A673 (cell line): ENCODE results near the gene NLRX1.

Experiments
- EZH2 ChIP-seq: fragments of 200-600 bp; sonication (generic); IDR thresholded peaks from 2 replicates; pipeline ENCODE4 v1.6.1; 2017; ENCODE audit warnings: borderline replicate concordance, low read depth, mild to moderate bottlenecking, mixed read lengths, antibody characterized with exemption, low read length; ENCODE audit not compliant: poor library complexity, severe bottlenecking
- TF ChIP-seq, protein P1 (sequence below): fragments of 300-800, 200-600 bp; sonication (generic); conservative IDR thresholded peaks from 2 replicates; pipeline ENCODE4 v1.5.1; 2017; ENCODE audit warnings: low read depth, mild to moderate bottlenecking, antibody characterized with exemption, low read length, moderate library complexity, mixed read lengths

DNA sequence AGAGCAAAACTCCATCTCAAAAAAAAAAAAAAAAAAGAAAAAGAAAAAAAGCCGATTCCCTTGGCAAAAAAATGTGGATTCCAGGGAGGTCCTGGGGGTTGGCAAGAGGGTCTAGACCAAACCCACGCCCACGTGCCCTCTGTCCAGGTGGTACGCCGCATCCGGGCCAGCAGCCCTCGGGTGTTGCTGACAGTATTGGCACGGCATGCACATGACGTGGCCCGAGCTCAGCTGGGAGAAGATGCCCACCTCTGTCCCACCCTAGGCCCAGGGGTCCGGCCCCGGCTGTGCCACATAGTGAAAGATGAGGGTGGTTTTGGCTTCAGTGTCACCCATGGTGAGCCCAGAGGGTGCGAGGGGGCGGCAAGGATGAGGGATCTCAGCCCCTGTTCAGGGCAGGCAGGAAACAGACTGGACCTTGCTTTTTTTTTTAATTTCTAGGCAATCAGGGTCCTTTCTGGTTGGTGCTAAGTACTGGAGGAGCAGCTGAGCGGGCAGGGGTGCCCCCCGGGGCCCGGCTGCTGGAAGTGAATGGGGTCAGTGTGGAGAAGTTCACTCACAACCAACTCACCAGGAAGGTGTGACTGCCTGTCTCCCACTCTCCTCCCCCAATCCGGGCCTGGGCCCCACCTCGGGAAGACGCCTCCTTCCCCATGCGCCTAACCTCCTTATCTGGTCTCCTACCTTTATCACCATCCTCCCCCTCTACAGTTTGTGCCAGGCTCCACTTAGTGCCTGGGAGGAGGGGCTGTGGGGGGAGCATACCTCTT lies 18.8 kb downstream of the NLRX1 start:
- TF ChIP-seq, protein P1, sequence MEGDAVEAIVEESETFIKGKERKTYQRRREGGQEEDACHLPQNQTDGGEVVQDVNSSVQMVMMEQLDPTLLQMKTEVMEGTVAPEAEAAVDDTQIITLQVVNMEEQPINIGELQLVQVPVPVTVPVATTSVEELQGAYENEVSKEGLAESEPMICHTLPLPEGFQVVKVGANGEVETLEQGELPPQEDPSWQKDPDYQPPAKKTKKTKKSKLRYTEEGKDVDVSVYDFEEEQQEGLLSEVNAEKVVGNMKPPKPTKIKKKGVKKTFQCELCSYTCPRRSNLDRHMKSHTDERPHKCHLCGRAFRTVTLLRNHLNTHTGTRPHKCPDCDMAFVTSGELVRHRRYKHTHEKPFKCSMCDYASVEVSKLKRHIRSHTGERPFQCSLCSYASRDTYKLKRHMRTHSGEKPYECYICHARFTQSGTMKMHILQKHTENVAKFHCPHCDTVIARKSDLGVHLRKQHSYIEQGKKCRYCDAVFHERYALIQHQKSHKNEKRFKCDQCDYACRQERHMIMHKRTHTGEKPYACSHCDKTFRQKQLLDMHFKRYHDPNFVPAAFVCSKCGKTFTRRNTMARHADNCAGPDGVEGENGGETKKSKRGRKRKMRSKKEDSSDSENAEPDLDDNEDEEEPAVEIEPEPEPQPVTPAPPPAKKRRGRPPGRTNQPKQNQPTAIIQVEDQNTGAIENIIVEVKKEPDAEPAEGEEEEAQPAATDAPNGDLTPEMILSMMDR = no peak
- TF ChIP-seq EZH2 = no peak
